IPS-NIHi7 (cell line): ENCODE results near the gene LRP1.

Experiments used
- DNase-seq: peaks from one replicate; pipeline ENCODE4 v3.0.0; 2012; ENCODE audit warnings: mixed read lengths; ENCODE audit errors: extremely low spot score

LRP1 gene

DNA sequence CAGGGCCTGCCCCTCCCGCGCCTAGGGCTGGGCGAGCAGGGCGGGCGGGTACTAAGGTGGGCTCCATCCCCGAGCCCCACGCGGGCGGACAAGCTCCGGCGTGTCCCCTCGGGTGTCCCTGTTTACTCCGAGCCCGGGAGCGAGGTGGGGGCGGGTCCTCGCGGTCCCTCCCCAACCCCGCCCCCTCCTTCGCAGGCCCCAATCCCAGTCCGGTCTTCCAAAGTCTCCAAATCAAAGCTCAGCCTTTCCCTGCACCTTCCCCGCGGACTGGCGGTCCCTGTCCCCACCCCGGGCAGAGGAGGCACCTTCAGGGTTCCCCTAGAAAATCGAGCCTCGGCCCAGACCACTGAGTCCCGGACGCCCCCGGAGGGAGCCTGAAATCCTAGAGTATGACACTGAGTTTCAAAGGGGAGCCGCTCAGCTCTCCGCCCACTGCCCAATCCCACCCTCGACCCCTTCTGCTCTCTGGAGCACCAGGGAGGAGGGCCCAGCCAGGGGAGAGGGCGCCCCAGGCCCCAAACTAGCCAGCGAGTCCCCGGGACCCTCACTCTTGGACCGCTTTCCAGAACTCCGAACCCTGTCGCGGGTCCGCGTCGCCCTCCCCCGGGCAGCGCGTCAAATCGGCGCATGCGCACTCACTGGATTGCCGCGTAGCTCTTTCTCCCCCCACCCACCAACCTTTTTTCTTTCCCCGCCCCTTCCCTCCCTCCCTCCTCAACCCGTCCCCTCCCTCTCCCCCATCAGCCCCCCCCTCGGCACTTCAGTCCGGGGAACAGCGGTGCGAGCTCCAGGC lies at the start of gene LRP1:
Gene LRP1, plus strand, starts transcription at position 758 of the 793 bp plus-strand sequence. CDS start 482 bp downstream, outside the sequence.
- DNase-seq: peak; percentile 83

DNA sequence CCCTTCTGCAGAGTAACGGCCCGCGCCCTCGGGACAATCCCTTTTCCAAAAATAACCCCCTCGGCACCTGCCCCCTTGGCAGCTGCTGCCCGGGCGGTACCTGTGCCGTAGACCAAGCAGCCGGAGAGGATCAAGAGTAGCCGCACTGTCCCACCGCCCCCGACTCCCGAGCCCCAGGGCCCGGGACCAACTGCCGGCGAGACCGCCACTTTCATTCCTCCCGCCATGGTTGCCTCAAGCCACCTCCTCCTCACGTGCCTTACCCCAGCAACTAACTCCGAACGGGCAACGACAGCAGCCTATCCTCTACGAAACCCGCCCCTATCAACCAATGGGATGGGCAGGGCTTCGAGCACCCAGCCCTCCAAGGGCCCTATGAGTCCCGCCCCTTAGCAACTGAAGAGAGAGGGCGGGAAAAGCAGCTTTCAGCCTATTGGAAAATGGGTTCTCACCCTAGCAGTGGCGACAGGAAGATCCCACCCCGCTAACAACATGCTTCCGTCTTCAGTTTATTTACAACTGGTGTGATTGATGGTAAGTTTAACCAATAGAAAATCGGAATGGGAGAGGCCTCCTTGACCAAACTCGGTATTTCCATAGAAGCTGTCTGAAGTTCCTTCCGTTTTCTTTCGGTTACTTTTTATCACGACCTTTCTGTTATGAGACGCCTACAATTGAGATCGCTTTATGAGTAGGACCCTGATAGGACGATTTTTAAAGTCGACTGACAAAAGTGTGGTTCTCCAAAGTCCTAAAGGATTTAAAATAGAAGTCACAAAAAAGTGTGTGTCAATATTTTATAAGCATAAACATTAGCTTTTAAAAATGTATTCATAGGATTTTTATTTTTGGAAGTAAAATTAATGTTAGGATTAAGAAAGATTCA lies 49.5 kb upstream of the LRP1 start, which contains the start of gene NEMP1:
Gene NEMP1, minus strand, starts transcription at position 273 of the 886 bp plus-strand sequence. Its CDS starts 46 bp downstream, at position 227.
- DNase-seq: peak; percentile 98

DNA sequence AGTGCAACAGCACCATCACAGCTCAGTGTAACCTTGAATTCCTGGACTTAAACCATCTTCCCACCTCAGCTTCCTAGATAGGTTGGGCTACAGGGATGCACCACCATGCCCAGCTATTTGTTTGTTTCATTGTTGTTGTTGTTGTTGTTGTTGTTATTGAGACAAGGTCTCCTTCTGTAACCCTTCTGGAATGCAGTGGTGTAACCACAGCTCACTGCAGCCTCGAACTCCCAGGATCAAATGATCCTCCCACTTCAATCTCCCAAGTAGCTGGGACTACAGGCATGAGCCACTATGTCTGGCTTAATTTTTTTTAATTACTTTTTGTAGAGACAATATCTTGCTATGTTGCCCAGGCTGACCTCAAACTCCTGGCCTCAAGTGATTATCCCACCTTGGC lies 48.5 kb upstream of the LRP1 start:
- DNase-seq: no peak

DNA sequence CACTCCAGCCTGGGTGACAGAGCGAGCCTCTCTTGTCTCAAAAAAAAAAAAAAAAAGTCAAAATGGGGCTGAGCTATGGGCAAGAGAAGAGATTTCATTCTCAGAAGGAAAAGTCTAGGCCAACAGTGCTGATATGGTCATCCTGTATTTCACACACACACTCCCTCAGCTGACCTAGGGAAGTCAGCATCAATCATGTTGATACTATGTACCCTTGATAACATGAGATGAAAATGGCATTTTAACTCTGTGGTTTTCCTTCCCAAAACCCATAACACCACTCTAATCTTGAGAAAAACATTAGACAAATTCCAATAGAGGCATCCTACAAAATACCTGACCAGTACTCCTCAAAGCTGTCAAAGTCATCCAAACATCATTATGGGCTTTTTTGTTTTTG lies 47.4 kb upstream of the LRP1 start:
- DNase-seq: no peak

- no peak for DNase-seq
Observed at GRCh38 chr12:57085999-57086492, 42.2 kb upstream of the LRP1 start.

DNA sequence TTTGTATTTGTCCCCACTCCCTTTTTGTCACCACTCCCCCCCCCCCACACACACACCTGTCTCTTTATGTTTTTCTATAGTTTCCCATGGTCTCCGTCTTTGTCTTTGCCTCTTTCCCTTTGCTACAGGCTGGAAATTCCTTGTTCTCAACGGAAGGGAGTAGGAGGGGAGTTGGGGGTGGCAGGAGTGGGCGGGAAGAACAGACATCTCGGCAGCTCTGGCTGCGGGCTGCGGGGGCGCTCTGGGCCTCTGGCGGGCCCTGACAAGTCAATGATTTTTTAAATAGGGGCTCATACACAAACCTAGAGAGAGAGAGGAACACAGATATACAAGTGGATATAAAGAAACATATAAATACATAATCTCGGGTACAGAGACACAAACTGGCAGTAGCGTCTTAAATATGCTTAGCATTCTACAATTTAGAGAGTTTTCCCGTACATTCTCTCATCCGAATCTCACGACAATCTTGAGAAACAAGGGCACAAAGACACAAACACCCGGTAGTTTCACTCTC lies 41.7 kb upstream of the LRP1 start:
- DNase-seq: peak; percentile 77

- peak; percentile 68 for DNase-seq
Observed at GRCh38 chr12:57087010-57087690, 41.1 kb upstream of the LRP1 start.

DNA sequence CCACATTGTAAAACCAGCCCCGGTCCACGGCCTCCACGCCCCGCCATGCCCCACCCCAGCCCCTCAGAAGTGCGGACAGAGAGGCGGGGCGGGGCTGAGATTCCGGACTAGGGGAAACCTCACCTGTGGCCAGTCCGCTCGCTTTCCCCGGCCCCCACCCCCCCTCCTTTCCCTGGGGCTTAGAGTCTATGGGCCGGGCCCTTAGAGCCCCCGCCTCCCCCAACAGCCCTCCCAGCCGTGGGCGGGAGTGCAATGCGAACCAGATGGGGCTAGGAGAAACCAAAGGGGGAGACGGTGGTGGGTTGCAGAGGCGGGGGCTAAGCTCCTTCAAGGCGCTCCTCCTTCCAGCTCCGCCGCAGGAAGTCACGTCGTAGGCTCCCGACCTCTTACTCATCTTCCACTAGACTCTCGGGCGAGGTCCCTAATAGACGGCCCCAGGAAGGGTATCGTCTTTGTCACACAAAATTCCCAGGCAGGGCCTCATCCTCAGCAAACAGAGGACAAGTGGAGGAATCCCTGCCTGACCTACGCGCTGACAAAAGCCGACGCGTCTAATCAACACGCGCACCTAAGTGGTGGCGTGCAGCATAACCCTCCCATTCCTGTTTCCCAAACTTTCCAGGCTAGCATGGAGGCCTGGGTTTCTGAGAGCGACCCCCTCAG lies 40.5 kb upstream of the LRP1 start:
- peak; percentile 78 for DNase-seq

GRCh38 chr12:57088354-57089270 lies 39.7 kb upstream of the LRP1 start, which contains the start of gene NAB2:
TSS of gene NAB2 (plus strand) at chr12:57089114. CDS start at chr12:57089272, 158 bp downstream.
- peak; percentile 85 for DNase-seq

DNA sequence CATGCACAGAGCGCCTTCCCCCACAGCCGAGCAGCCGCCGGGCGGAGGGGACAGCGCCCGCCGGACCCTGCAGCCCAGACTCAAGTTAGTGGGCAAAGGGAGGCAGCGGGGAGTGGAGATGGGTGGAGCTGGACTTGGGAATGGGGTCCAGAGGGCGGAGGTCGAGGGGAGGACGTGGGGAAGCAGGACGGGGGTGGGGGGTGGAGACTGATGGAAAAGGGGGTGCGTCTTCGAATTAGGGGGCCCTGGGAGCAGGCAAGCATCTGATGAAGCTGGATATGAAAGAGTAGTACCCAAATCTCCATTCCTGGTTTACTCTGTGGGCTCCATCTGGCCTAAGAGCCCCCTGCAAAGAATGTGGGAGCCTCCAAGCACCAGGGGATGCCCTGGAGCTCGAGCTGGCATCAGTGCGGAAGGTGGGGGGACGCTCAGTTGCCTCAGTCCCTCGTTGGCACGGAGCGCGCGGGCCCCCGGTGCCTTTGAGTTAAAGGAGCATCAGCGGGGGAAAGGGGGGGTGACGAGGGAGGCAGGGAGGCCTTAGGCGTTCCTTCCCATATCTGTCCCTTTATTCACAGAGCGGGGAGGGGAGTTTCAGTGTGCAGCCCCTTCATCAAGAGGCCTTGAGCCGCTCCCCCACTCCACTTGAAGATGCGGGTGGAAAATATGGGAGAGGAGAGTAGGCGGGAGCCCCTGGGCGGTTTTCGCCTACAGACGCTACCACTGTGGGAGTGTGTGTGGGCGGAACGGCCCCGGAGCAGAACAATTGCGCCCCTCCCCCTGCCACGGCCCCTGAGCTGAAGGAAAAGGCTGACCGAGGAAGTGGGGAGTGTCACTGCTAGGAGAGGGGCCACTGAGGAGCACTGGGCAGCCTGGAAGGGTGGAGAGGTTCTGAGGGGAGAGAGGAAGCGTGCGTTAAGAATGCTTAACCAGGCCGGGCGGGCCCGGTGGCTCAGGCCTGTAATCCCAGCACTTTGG lies 38.7 kb upstream of the LRP1 start:
- DNase-seq: no peak

GRCh38 chr12:57090490-57090889 lies 37.8 kb upstream of the LRP1 start:
- no peak for DNase-seq

GRCh38 chr12:57090924-57091637 lies 37.2 kb upstream of the LRP1 start:
- DNase-seq: no peak

GRCh38 chr12:57091638-57092528 lies 36.4 kb upstream of the LRP1 start:
- no peak for DNase-seq

GRCh38 chr12:57092529-57092862 lies 35.8 kb upstream of the LRP1 start:
- DNase-seq: no peak

- DNase-seq: no peak
Observed at GRCh38 chr12:57092876-57093414, 35.3 kb upstream of the LRP1 start.

- DNase-seq: peak; percentile 74
Observed at GRCh38 chr12:57093415-57094207, 34.7 kb upstream of the LRP1 start.
